Measurements from ENCODE around the gene CFAP52.

DNA sequence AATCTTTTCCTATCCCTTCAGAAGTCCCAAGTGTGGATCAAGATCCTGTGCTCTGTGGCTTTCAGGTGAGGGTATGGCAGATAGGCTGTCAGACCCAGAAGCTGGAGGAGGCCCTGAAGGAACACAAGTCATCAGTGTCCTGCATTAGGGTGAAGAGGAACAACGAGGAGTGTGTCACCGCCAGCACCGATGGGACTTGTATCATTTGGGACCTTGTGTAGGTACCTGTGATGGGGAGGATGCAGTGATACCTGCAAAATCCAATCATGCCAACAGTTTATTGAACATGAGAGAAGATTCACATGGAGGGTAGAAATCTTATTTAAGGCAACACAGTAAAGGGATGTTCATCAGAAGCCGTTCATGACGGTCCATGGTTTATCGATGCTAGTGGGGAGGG is 58.9 kb downstream of the CFAP52 start:
- TF ChIP-seq POLR2AphosphoS5 (IDR thresholded peaks at IDR 0.05) (no peak), POLR2A (IDR thresholded peaks at IDR 0.05) (no peak), CTCF (IDR thresholded peaks at IDR 0.05) (no peak), EP300 (IDR thresholded peaks at IDR 0.05) (no peak)

All from sigmoid colon (tissue), 4 donors.